GM18909 (cell line): ENCODE results near the gene MEOX1.
"Not testable (repeated sequence)": the region's sequence is repeated elsewhere in the genome, so short reads cannot be mapped to it uniquely, and the experiment has no call there.

Experiments used
- ATAC-seq: cut with Tn5 transposase; IDR thresholded peaks from one replicate; pipeline ENCODE4 v1.9.1; 2021; ENCODE audit warnings: mild to moderate bottlenecking; ENCODE audit not compliant: unreplicated experiment, poor library complexity

Gene MEOX1

GRCh38 chr17:43626023-43626422 is 35.7 kb downstream of the MEOX1 start:
- no peak for ATAC-seq

DNA sequence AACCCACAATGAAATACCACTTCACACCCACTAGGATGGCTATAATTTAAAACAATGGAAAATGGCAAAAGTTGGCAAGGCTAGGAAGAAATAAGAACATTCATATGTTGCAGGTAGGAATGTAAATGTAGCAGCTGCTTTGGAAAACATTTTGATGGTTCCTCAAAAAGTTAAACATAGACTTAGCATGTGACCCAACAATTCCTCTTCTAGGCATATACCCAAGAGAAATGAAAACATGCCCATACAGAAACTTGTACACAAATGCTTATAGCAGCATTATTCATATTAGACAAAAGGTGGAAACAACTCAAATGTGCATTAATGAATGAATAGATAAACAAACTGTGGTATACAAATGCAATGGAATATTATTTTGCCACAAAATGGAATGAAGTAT is 36.1 kb downstream of the MEOX1 start:
- no peak for ATAC-seq

GRCh38 chr17:43620581-43620980 is 41.1 kb downstream of the MEOX1 start:
- no peak for ATAC-seq

DNA sequence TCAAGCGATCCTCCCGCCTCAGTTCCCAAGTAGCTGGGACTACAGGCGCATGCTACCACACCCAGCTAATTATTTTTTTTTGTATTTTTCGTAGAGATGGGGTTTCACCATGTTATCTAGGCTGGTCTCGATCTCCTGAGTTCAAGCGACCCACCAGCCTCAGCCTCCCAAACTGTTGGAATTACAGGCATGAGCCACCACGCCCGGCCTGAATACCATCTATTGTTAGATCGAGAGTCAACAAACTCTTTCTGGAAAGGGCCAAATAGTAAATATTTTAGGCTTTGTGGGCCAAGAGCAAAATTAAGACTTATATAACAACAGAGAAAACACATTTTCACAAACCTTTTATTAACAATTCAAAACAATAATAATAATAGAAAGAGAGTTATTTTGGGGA is 41.6 kb downstream of the MEOX1 start:
- no peak for ATAC-seq

DNA sequence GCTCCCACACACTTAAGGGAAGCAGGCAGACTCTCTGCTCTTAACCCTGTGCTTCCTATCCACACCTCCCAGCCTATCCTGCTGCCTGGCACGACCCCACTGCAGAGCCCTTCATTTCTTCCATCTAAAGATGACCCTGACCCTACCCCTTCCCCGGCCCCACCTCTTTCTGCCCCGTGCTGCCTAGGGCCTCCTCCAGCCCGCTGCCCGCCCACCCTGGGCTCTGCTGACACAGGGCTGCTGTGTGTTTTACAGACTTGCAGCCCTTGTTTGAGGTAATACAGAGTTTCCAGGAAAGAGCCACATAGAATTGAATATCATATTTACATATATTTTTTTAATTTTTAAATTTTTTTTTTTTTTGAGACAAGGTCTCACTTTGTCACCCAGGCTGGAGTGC is 42.0 kb downstream of the MEOX1 start:
- ATAC-seq, result no peak

DNA sequence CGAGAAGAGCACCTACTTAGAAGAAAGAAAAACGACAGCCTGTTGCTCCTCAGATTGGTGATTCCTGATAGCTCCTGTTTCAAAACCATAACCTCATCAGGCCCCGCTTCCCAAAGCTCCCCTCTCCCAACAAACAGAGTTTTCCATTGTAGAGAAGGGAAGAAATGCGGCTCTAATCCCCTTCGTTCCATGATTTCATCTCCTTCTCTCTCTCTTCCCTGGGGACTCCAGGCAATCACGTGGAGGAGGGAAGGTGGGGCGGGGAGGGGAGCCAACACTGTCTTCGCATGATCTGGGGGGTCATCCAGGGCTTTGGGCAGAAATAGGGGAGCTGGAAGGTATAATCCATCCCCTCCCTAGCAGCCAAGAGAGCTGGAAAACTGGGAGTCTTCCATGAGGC is 43.4 kb downstream of the MEOX1 start:
- no peak for ATAC-seq

- ATAC-seq, result no peak
Observed at GRCh38 chr17:43616852-43617251, 44.9 kb downstream of the MEOX1 start.

DNA sequence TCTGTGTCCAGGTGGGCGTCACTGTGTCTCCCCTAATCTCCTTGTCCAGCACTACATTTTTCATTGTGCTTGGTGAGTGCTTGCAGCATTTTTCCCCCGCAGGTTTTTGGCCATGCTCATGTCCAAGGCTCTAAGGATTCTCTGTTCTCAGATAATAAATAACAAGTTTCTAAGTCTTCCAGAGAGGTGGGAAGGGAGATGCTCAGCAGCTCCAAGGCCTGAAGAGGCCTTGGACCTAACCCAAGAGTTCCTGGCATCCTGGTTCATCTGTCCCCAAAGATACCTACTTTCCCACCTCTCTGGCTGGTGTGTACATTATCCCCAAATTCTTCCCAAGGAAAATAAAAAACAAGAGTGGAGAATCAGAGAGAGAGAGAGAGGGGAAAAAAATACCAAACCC is 45.3 kb downstream of the MEOX1 start:
- ATAC-seq, result no peak

GRCh38 chr17:43616029-43616351 is 45.7 kb downstream of the MEOX1 start:
- no peak for ATAC-seq

DNA sequence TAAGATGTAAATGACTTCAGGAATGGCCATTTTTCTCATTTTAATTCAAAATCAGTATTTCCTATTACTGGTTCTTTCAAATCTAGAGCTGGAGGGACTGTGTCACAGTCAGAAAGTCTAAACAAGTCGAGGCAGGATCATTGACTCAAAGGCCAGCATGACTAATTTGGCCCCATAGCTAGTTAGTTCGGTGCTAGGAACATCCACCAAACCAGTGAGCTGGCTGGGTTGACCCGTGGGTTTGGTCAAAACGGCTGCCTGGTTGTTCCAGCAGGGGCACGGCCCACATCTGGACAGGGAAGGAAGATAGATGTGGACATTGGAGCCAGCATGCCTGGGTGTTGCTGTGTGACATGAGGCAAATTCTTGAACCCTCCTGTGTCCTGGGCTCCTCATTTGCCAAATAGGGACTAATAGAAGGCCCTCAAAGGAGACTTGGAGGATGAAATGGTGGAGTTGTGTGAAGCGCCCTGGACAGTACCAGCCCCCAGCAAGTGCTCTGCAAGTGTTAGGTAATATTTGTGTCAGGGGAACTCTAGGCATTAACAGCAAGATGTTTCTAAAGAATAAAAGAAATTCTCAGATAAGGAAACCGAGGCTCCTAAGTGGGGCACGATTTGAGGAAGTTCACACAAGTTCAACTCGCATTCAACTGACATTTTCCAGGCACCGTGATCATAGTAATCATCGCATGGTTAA is 46.2 kb downstream of the MEOX1 start:
- no peak for ATAC-seq

- no peak for ATAC-seq
Observed at GRCh38 chr17:43614561-43614960, 47.2 kb downstream of the MEOX1 start.

- ATAC-seq, result no peak
Observed at GRCh38 chr17:43613917-43614316, 47.8 kb downstream of the MEOX1 start.

GRCh38 chr17:43612515-43612914 is 49.2 kb downstream of the MEOX1 start:
- ATAC-seq, result no peak

- no peak for ATAC-seq
Observed at GRCh38 chr17:43611230-43611969, 50.3 kb downstream of the MEOX1 start.

DNA sequence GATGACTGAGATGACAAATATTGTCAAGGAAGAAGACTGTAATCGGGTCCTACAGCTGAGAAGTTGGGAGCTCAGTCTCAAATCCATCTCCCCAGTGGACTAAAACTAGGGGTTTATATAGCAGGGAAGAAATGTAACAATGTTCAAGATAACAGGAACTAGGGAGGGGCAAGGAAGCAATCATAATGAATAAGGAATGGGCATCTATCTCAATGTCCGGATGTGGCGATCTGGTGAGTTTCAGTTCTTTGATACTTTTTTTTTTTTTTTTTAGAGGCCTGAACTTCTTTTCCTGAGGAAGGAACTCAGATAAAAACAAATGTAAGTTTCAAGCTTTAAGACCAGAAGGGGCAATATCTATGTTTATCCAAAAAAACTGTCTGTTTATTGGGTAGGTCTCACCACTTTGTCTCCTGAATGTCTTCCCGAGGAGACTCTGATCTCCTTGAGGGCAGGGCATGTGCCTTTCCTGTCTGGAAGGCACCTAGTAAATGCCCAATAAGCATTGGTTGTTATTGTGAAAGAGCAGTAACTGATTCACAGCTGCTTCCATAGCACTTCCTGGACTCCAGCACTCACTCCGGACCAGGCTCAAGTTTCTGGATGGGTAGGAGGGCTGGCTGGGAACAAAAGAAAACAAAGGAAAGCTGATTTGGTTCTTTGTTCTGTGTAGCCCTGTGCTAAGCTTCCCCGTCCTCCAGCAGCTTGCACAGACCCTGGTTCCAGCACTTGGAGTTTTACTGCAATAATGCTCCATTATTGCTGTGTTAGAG is 51.9 kb downstream of the MEOX1 start:
- ATAC-seq, result no peak

GRCh38 chr17:43608313-43608712 is 53.4 kb downstream of the MEOX1 start:
- ATAC-seq, result no peak

- no peak for ATAC-seq
Observed at GRCh38 chr17:43604549-43604948, 57.2 kb downstream of the MEOX1 start.

DNA sequence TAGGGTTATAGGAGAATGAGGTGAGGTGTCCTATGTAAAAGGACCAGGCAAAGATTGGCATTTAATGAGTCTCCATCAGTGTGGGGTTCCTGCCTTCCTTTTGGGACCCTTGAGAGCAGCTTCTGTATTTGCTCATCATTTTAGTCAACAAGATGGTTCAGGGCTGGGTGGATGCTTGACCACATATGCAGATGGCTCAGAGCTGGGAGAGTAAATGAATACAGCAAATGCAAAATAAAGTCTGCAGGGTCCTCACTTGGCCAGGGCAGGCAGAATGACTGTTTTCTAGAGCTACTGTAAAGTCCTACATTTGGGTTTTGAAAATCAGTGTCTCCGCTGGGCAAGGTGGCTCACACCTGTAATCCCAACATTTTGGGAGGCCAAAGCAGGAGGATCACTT is 58.4 kb downstream of the MEOX1 start:
- no peak for ATAC-seq

- ATAC-seq, result not testable (repeated sequence)
Observed at GRCh38 chr17:43602556-43602955, 59.2 kb downstream of the MEOX1 start.

DNA sequence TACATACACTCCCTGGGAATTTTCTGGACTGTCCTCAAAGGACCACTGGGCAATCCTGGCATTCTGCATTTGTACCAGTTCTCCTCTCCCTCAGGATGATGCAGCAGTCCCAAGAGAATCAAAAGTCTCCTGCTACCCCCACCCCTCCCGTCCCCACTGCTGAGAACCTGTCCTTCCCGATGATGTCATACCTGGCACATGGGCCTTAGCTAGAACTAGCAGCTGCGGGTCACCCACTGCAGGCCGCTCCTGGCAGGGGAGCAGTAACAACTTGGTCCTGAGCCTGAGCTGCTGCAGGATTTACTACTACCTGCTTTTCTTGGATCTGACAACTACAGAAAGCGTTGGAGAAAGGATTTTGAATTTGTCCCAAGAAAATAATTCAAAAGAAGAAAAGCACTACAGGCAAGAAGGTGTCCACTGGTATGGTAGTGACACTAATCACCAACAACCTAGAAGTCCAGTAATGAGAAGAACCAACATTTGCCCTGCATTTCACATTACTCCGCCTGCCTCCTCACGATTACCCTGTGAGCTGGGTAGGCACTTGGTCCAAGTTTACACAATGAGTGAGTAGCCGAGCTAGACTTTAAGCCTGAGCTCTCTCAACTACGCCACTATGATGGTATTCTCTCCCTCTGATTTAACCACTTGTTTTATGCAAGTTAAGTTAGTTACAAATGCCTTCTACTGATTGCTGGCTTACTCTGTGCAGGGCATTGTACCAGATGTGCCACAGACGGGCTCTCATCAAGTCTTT is 60.3 kb downstream of the MEOX1 start:
- ATAC-seq, result no peak

GRCh38 chr17:43599835-43600234 is 61.9 kb downstream of the MEOX1 start:
- ATAC-seq, result no peak
